A375 (cell line): ENCODE measurements around the gene ZNF664. TPM values are rescaled to one million over a fixed set of nuclear protein-coding genes. Genes with fewer than 3 reads are reported as not detected.

Source experiments
- small RNA-seq: library from RNA; depleted of rRNA; stranded (forward); fragments of <200 nt; gene quantifications from one replicate; pipeline ENCODE3, GENCODE V24; 2014
- total RNA-seq: library from RNA; depleted of rRNA; stranded (reverse); fragments of >200 nt; shearing (Covaris generic); gene quantifications from 2 replicates; pipeline ENCODE4 v1.2.3, GENCODE V29; 2014; rRNA removed

Gene ZNF664
- total RNA-seq, result 46.3 and 62.8 TPM in 2 replicates

GRCh38 chr12:123972457-123973401 is at the start of gene ZNF664, which contains the start of gene CCDC92:
ZNF664 (plus strand) TSS chr12:123973215; CDS start chr12:124012145, 38,930 bp downstream.
CCDC92 (minus strand) TSS chr12:123972831; CDS start chr12:123944305, 28,526 bp downstream.

Small RNAs within 50 kb of the gene (small RNA-seq; reads per million reads assigned to genes)
- gene AC068790.4, result not detected
- gene AC068790.6, result not detected

Other genes starting within 250 kb of the ZNF664 start
- not detected in 2 replicates for gene DNAH10, start 210.9 kb upstream of the ZNF664 start, total RNA-seq
- gene CCDC92, start 384 bp upstream of the ZNF664 start, total RNA-seq, result 3.2 TPM in 2 replicates